Suprapubic skin (tissue), 4 donors: ENCODE data around the gene MICU1.

Experiments used
- CTCF ChIP-seq, 2 donors: fragments of 200-600 bp in 1 of 2; fragments of 450-650 bp in 1 of 2; sonication (generic) in 1 of 2; IDR thresholded peaks; one replicate each; pipeline ENCODE4 v1.5.1; 2016 to 2019; ENCODE audit warnings: antibody characterized with exemption in 2 of 2, mild to moderate bottlenecking in 1 of 2, moderate library complexity in 1 of 2
- POLR2A ChIP-seq, 2 donors: fragments of 450-650 bp; IDR thresholded peaks; one replicate each; pipeline ENCODE4 v1.6.1; 2017; ENCODE audit warnings: antibody characterized with exemption in 2 of 2, mild to moderate bottlenecking in 2 of 2, moderate library complexity in 2 of 2
- POLR2AphosphoS5 ChIP-seq, 3 donors: sonication (generic); formaldehyde crosslinking; IDR thresholded peaks; one replicate each; pipeline ENCODE4 v1.6.1; 2017; ENCODE audit warnings: antibody characterized with exemption in 3 of 3

DNA sequence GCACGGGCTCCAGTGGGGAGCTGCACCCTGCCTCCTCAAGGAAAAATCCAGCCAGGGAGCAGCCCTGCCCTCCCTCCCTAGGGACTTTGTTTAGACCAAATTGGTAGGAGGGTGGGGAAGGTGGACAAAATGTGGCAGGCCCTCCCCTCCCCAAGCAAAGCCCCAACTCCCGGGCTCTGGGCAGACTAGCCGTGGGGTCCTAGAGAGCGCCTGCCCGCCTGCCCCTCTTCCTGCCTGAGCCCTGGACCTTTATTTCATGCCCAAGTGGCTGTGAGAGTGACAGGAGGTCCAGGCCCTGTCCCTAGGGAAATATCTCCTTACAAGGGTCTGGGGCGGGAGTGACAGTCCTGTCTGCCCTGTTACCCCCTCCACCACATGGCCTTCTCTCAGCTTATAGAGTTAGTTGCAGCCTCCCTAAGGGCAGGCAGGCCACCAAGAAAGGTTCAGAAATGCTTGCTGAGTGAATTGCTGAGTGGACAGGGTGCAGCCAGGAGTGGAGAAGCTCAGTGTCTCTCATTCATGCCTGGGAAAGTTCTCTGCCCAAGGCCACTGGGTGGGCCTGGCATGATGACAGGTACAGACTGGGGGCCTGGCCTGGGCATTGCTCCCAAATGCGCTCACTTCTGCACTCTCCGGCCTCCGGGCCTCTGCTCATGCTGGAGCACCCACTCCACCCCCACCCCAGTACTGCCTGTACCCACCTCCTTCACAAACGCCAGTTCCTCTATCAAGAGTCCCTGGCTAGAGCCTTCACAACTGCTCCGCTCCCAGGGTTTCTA, 296.4 kb downstream of the MICU1 start:
- TF ChIP-seq CTCF (IDR thresholded peaks at IDR 0.05) (no peak), POLR2AphosphoS5 (IDR thresholded peaks at IDR 0.05) (no peak), POLR2A (IDR thresholded peaks at IDR 0.05) (no peak)
